Endothelial cell of umbilical vein (primary cell): Measurements from ENCODE around the gene AGMO. TPM values are rescaled to one million over a fixed set of nuclear protein-coding genes. Genes with fewer than 3 reads are reported as not detected.

Source experiments
- BruUV-seq: library from RNA; stranded (reverse); fragments of 400-500 nt; replicated peaks from 2 replicates; lab custom pipeline; 2021; lab: Mats Ljungman, UMichigan
- CTCF ChIA-PET: fragments of 300-600, 350-600 bp; sonication (Branson Sonifier 250); formaldehyde crosslinking; loops from one replicate; lab custom pipeline; 2021; ENCODE audit warnings: antibody characterized with exemption, inconsistent platforms; lab: Charles Lee
- POLR2A ChIA-PET: fragments of 300-600, 350-600 bp; sonication (Branson Sonifier 250); formaldehyde crosslinking; loops from one replicate; lab custom pipeline; 2021; ENCODE audit warnings: antibody characterized with exemption, inconsistent platforms; lab: Charles Lee
- DNase-seq: peaks from one replicate; pipeline ENCODE4 v3.0.0-alpha.2; 2011; ENCODE audit warnings: low read depth, low spot score
- FAIRE-seq: peaks from 2 replicates; lab custom pipeline; 2011; peaks lifted over from hg19 to GRCh38; lab: Jason Lieb, UNC
- H2AFZ ChIP-seq: 2 replicates; pipeline ENCODE4 v1.6.0; 2012; ENCODE audit warnings: low read depth, low read length, control low read depth, inconsistent platforms
- H3K27ac ChIP-seq: 2 replicates; pipeline ENCODE4 v1.5.1; 2011; ENCODE audit warnings: low read depth, mild to moderate bottlenecking, control low read depth, low read length, moderate library complexity; ENCODE audit not compliant: insufficient read depth
- H3K27me3 ChIP-seq, 2 experiments: 2 replicates each; pipeline versions ENCODE4 v1.6.0 to v1.6.1; 2011; ENCODE audit warnings: low read length in 2 of 2, mixed read lengths in 1 of 2; ENCODE audit not compliant: control insufficient read depth in 2 of 2, insufficient read depth in 2 of 2
- H3K36me3 ChIP-seq, 2 experiments: 2 replicates in 1 of 2; 3 replicates in 1 of 2; pipeline ENCODE4 v1.5.1; 2011; ENCODE audit warnings: low read length in 2 of 2, mild to moderate bottlenecking in 1 of 2, moderate library complexity in 1 of 2; ENCODE audit not compliant: control insufficient read depth in 2 of 2, insufficient read depth in 2 of 2; ENCODE audit errors: extremely low read depth in 1 of 2
- H3K4me1 ChIP-seq: 3 replicates; pipeline ENCODE4 v1.5.1; 2011; ENCODE audit warnings: mild to moderate bottlenecking, low read length; ENCODE audit not compliant: control insufficient read depth, insufficient read depth; ENCODE audit errors: extremely low read depth
- H3K4me2 ChIP-seq: 2 replicates; pipeline ENCODE4 v1.6.1; 2011; ENCODE audit warnings: low read length, control low read depth, mixed read lengths; ENCODE audit not compliant: insufficient read depth
- H3K4me3 ChIP-seq, 3 experiments: fragments of 200-600 bp in 1 of 3; sonication (generic), shearing (Covaris generic) in 1 of 3; replicated peaks in 1 of 3; 2 replicates each; pipeline ENCODE4 v1.5.1; 2011 to 2016; ENCODE audit warnings: control low read depth in 3 of 3, low read length in 3 of 3, mild to moderate bottlenecking in 2 of 3, inconsistent platforms in 1 of 3, low read depth in 1 of 3, moderate library complexity in 1 of 3; ENCODE audit not compliant: insufficient read depth in 1 of 3
- H3K79me2 ChIP-seq: 2 replicates; pipeline ENCODE4 v1.6.0; 2012; ENCODE audit warnings: low read length, inconsistent platforms; ENCODE audit not compliant: control insufficient read depth, insufficient read depth
- H3K9ac ChIP-seq: replicated peaks from 2 replicates; pipeline ENCODE3; 2011; ENCODE audit warnings: low read length, control low read depth; ENCODE audit not compliant: insufficient read depth; ENCODE audit errors: extremely low read depth
- H3K9me1 ChIP-seq: replicated peaks from 3 replicates; pipeline ENCODE4 v1.6.0; 2011; ENCODE audit warnings: mild to moderate bottlenecking, low read length; ENCODE audit not compliant: control insufficient read depth, insufficient read depth; ENCODE audit errors: extremely low read depth
- H3K9me3 ChIP-seq: replicated peaks from 2 replicates; pipeline ENCODE4 v1.5.1; 2012; ENCODE audit warnings: low read length, inconsistent platforms; ENCODE audit not compliant: control insufficient read depth, insufficient read depth
- H4K20me1 ChIP-seq: replicated peaks from 2 replicates; pipeline ENCODE3; 2011; ENCODE audit warnings: mild to moderate bottlenecking, low read length; ENCODE audit not compliant: control insufficient read depth, insufficient read depth; ENCODE audit errors: extremely low read depth
- EZH2 ChIP-seq: IDR thresholded peaks from 2 replicates; pipeline ENCODE4 v1.6.1; 2012; ENCODE audit warnings: borderline replicate concordance, low read depth, mild to moderate bottlenecking, moderate library complexity, low read length, inconsistent platforms; ENCODE audit not compliant: severe bottlenecking
- FOS ChIP-seq: IDR thresholded peaks from 2 replicates; pipeline ENCODE4 v1.6.1; 2011; ENCODE audit warnings: mild to moderate bottlenecking, low read length, moderate library complexity, borderline replicate concordance; ENCODE audit not compliant: insufficient read depth
- GATA2 ChIP-seq: IDR thresholded peaks from 2 replicates; pipeline ENCODE4 v1.7.0; 2011; ENCODE audit warnings: low read depth, mild to moderate bottlenecking, moderate library complexity, mixed read lengths, low read length; ENCODE audit not compliant: insufficient read length, insufficient read depth
- JUN ChIP-seq: IDR thresholded peaks from 2 replicates; pipeline ENCODE4 v1.6.1; 2011; ENCODE audit warnings: borderline replicate concordance, low read depth; ENCODE audit not compliant: insufficient read length, insufficient read depth
- MYC ChIP-seq: IDR thresholded peaks from one replicate; pipeline ENCODE4 v1.6.1; 2011; ENCODE audit warnings: mild to moderate bottlenecking, low read depth, low read length
- POLR2A ChIP-seq: IDR thresholded peaks from 2 replicates; pipeline ENCODE4 v1.6.1; 2012; ENCODE audit warnings: low read depth, mild to moderate bottlenecking, control low read depth, low read length
- POLR2AphosphoS5 ChIP-seq: IDR thresholded peaks from 2 replicates; pipeline ENCODE4 v1.6.1; 2012; ENCODE audit warnings: low read depth, mild to moderate bottlenecking, control low read depth, low read length, moderate library complexity; ENCODE audit not compliant: insufficient read depth
- dilution Hi-C: fragments of 300-500 bp; cut with MboI; formaldehyde crosslinking; loops from one replicate; pipeline ENCODE4 v1.15.0; 2019; ENCODE audit warnings: low sequenced_read_pairs; ENCODE audit not compliant: extremely low pct_ligation_motif_present
- intact Hi-C: fragments of 100-400 bp; cut with micrococcal nuclease; formaldehyde crosslinking; loops from one replicate; pipeline ENCODE4 v1.10.0; 2022
- polyA plus RNA-seq, 4 experiments: library from polyadenylated mRNA; depleted of rRNA in 3 of 4; stranded (reverse) in 3 of 4; unstranded in 1 of 4; fragments of >200 nt; gene quantifications; 2 replicates each; pipeline versions ENCODE4 v1.2.1 to v1.2.3, GENCODE V29; 2011 to 2012; ENCODE audit warnings: missing spikeins in 1 of 4
- total RNA-seq: library from RNA; stranded (reverse); gene quantifications from 2 replicates; pipeline ENCODE4 v1.2.3, GENCODE V29; 2021
- TF ChIP-seq, protein P1 (sequence below): IDR thresholded peaks from 2 replicates; pipeline ENCODE4 v1.6.1; 2011; ENCODE audit not compliant: insufficient read depth, insufficient read length
- TF ChIP-seq, protein P2 (sequence below), 2 donors: IDR thresholded peaks; 1 replicate in 1 of 2; 2 replicates in 1 of 2; pipeline ENCODE4 v1.5.1; 2011; ENCODE audit warnings: low read length in 2 of 2, mild to moderate bottlenecking in 2 of 2, moderate library complexity in 2 of 2, control low read depth in 1 of 2, inconsistent platforms in 1 of 2, low read depth in 1 of 2; ENCODE audit not compliant: insufficient read depth in 1 of 2; ENCODE audit errors: extremely low read depth in 1 of 2

AGMO gene
- total and polyA plus RNA-seq, 2 donors (not counting 3 experiments of a cell fraction or from before 2014, with no cell fraction given) = 0.23 to 0.40 TPM

DNA sequence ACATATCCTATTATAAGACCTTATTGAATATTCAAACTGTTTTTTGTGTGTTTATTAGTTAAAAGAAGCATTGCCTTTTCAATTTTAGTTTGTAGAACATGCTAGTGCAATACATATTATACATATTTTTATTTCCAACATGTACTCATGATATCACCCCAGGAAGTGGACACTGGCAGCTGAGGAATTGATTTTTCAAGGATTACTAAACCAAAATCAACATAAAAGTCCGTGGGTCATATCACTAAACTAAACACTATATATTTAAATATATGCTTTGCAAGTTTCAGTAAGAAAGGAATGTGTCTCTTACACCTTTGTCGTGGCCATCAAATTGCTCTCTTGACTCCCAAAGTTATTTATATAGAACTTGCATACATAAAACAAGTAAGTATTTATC, 185.2 kb downstream of the AGMO start:
- H3K27ac ChIP-seq = no peak overlapping the region
- H3K4me3 ChIP-seq = no peak overlapping the region
- no peaks in the 10 kb centered on the region for H4K20me1 ChIP-seq
- H3K9me3 ChIP-seq = no peaks in the 10 kb centered on the region
- intact Hi-C loops (no loop called here), dilution Hi-C loops (no loop called here)
- no peaks in the 10 kb centered on the region for H3K27me3 ChIP-seq
- ChIA-PET CTCF (no interaction called here), POLR2A (no interaction called here)
- no peak overlapping the region for H3K4me2 ChIP-seq
- H3K79me2 ChIP-seq = no peaks in the 10 kb centered on the region
- H3K4me1 ChIP-seq = no peaks in the 10 kb centered on the region
- no TSS peak for BruUV-seq
- no peak overlapping the region for H2AFZ ChIP-seq
- DNase-seq = no peak
- H3K36me3 ChIP-seq = no peaks in the 10 kb centered on the region
- H3K9ac ChIP-seq = no peak overlapping the region
- TF ChIP-seq GATA2 = no peak
- no peak for TF ChIP-seq POLR2A
- TF ChIP-seq MYC = no peak
- no peak for TF ChIP-seq FOS
- no peak for TF ChIP-seq JUN
- TF ChIP-seq EZH2 = no peak
- TF ChIP-seq, protein P1, sequence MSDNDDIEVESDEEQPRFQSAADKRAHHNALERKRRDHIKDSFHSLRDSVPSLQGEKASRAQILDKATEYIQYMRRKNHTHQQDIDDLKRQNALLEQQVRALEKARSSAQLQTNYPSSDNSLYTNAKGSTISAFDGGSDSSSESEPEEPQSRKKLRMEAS = no peak
- TF ChIP-seq POLR2AphosphoS5 = no peak
- TF ChIP-seq, protein P2, sequence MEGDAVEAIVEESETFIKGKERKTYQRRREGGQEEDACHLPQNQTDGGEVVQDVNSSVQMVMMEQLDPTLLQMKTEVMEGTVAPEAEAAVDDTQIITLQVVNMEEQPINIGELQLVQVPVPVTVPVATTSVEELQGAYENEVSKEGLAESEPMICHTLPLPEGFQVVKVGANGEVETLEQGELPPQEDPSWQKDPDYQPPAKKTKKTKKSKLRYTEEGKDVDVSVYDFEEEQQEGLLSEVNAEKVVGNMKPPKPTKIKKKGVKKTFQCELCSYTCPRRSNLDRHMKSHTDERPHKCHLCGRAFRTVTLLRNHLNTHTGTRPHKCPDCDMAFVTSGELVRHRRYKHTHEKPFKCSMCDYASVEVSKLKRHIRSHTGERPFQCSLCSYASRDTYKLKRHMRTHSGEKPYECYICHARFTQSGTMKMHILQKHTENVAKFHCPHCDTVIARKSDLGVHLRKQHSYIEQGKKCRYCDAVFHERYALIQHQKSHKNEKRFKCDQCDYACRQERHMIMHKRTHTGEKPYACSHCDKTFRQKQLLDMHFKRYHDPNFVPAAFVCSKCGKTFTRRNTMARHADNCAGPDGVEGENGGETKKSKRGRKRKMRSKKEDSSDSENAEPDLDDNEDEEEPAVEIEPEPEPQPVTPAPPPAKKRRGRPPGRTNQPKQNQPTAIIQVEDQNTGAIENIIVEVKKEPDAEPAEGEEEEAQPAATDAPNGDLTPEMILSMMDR (IDR thresholded peaks at IDR 0.05; ENCODE audit: extremely low read depth in 1 of 2, insufficient read depth in 1 of 2, low read depth in 1 of 2, low read length in 2 of 2) = no peak
- H3K9me1 ChIP-seq = no peaks in the 10 kb centered on the region
- FAIRE-seq = no peak
